IPS DF 4.7 (cell line): Measurements from ENCODE around the gene ETV1.

ENCODE experiments used
- DNase-seq: peaks from one replicate; pipeline ENCODE4 v3.0.0-alpha.2; 2013; ENCODE audit warnings: low spot score; ENCODE audit errors: extremely low read depth

Gene ETV1

GRCh38 chr7:13987395-13987794 is 2.1 kb downstream of the ETV1 start:
- DNase-seq, result no peak

- no peak for DNase-seq
Measured at GRCh38 chr7:13986208-13986607, 3.3 kb downstream of the ETV1 start.

GRCh38 chr7:13984831-13985685 is 4.4 kb downstream of the ETV1 start:
- no peak for DNase-seq

GRCh38 chr7:13984061-13984460 is 5.4 kb downstream of the ETV1 start:
- no peak for DNase-seq

- DNase-seq, result no peak
Measured at GRCh38 chr7:13982940-13983677, 6.4 kb downstream of the ETV1 start.

GRCh38 chr7:13981070-13981469 is 8.4 kb downstream of the ETV1 start:
- no peak for DNase-seq

- DNase-seq, result no peak
Measured at GRCh38 chr7:13980474-13980873, 9.0 kb downstream of the ETV1 start.

GRCh38 chr7:13979671-13980435 is 9.6 kb downstream of the ETV1 start:
- no peak for DNase-seq

GRCh38 chr7:13976594-13976993 is 12.9 kb downstream of the ETV1 start:
- DNase-seq, result no peak

- DNase-seq, result no peak
Measured at GRCh38 chr7:13965077-13965476, 24.4 kb downstream of the ETV1 start.

- no peak for DNase-seq
Measured at GRCh38 chr7:13963925-13964324, 25.5 kb downstream of the ETV1 start.

- no peak for DNase-seq
Measured at GRCh38 chr7:13955494-13955893, 34.0 kb downstream of the ETV1 start.

- DNase-seq, result no peak
Measured at GRCh38 chr7:13953368-13953767, 36.1 kb downstream of the ETV1 start.

- no peak for DNase-seq
Measured at GRCh38 chr7:13952921-13953320, 36.5 kb downstream of the ETV1 start.

- DNase-seq, result no peak
Measured at GRCh38 chr7:13949939-13950338, 39.5 kb downstream of the ETV1 start.

- no peak for DNase-seq
Measured at GRCh38 chr7:13949445-13949844, 40.0 kb downstream of the ETV1 start.

- no peak for DNase-seq
Measured at GRCh38 chr7:13948019-13948801, 41.3 kb downstream of the ETV1 start.

- DNase-seq, result no peak
Measured at GRCh38 chr7:13947535-13947934, 41.9 kb downstream of the ETV1 start.

GRCh38 chr7:13946181-13946580 is 43.3 kb downstream of the ETV1 start:
- no peak for DNase-seq

- DNase-seq, result no peak
Measured at GRCh38 chr7:13945670-13946069, 43.8 kb downstream of the ETV1 start.

GRCh38 chr7:13933536-13933935 is 55.9 kb downstream of the ETV1 start:
- DNase-seq, result no peak
